ENCODE measurements around the gene DIAPH1.
A peak's percentile ranks its signal among the peaks of the same experiment; 100 is the strongest.

DNA sequence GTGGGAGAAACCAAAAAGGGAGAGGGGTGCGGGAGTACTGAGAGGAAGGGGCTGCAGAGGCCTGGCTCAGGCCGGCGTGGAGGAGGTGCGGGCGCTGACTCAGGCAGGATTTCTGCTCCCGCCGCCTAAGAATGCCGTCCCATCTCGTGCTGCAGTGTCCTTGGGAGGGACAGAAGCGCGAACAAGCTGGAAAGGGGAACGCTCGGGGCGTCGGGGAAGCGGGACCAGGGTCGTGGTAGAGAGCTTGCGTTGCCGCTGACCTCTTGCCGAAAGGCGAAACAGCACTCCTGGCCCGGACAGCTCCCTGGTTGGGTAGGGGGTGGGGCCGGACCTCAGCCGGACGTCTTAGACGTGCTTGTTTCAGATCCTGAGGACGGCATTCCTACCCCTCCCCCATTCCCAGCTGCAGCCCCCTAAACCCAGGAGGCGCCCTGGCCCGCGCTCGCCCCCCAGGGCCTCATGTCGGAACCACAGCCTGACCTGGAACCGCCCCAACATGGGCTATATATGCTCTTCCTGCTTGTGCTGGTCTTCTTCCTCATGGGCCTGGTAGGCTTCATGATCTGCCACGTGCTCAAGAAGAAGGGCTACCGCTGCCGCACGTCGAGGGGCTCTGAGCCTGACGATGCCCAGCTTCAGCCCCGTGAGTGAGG, 19.1 kb upstream of the DIAPH1 start:
- TF ChIP-seq POLR2AphosphoS5 (IDR thresholded peaks at IDR 0.05; ENCODE audit: low read depth, low read length) (0 out of 2 replicates have a peak, but pooled peaks have one; percentile 21), POLR2A (IDR thresholded peaks at IDR 0.05; ENCODE audit: low read depth, low read length) (no peak), TAF1 (IDR thresholded peaks at IDR 0.05; ENCODE audit: low read depth, low read length) (no peak), SPI1 (IDR thresholded peaks at IDR 0.05; ENCODE audit: low read depth, low read length) (no peak)

Data from GM12891 (cell line).